Activated CD8-positive, alpha-beta memory T cell treated with anti-CD3 and anti-CD28 coated beads for 36 hours (primary cell): ENCODE measurements around the gene OPCML. TPM values are rescaled to one million over a fixed set of nuclear protein-coding genes. Genes with fewer than 3 reads are reported as not detected.

ENCODE experiments used
- CTCF ChIA-PET: fragments of 350-600 bp; sonication (Branson Sonifier 250); formaldehyde crosslinking; loops from one replicate; lab custom pipeline; 2021; ENCODE audit warnings: antibody characterized with exemption; lab: Charles Lee
- POLR2A ChIA-PET: fragments of 350-600 bp; sonication (Branson Sonifier 250); formaldehyde crosslinking; loops from one replicate; lab custom pipeline; 2021; ENCODE audit warnings: antibody characterized with exemption; lab: Charles Lee
- total RNA-seq, 2 experiments: library from RNA; stranded (reverse); gene quantifications; one replicate each; pipeline ENCODE4 v1.2.3, GENCODE V29; 2021

Gene OPCML
- total RNA-seq, 2 experiments from 2014 or later = not detected

DNA sequence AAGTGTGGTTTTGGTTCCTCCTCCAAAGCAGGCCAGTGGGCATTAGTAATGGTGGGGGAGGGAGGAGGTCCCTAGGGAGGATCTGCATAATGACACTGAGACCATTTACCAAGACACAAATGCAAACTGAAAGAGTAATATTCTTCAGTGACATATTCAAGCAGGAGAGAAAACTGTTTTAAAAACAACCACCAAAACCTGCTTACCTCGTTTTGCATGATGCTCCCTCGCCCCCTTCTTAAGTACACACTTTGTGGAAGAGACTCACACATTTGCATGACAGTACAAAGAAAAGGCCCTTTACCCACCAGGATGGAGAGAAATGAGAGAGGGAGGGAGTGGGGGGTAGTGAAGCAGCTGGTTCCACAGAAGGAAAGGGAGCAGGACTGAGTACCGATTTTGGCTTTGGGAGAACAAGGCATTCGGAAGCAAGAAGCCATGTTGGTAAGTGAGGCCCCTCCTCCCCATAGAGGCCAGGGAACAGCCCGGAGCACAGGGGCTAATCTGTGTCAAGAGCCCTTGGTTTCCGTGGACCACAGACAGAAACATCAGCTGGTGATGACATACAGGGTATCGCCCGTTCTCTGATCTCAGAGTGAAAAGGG lies 13.0 kb upstream of the OPCML start:
- CTCF ChIA-PET = no interaction called here

DNA sequence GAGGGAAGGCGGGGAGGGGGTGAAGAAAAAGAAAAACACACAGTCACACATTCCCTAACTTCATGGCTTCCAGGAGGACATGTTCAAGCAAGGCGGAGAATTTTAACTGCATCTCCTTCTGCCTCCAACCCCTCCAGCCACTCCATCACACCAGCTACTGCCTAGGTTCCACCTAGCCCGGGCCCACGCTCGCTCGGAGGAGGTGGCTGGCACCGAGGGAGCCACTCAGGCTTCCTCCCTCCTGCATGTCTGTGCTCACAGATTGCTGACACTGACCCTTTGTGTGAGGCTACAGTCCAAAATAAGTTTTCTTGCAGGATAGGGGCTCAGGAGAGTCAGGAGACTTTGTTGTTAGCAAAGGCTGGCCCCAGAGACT lies 9.4 kb upstream of the OPCML start:
- POLR2A ChIA-PET = no interaction called here
- CTCF ChIA-PET = no interaction called here

More for the DNA sequence above, 13.0 kb upstream of the OPCML start:
- POLR2A ChIA-PET = no interaction called here

DNA sequence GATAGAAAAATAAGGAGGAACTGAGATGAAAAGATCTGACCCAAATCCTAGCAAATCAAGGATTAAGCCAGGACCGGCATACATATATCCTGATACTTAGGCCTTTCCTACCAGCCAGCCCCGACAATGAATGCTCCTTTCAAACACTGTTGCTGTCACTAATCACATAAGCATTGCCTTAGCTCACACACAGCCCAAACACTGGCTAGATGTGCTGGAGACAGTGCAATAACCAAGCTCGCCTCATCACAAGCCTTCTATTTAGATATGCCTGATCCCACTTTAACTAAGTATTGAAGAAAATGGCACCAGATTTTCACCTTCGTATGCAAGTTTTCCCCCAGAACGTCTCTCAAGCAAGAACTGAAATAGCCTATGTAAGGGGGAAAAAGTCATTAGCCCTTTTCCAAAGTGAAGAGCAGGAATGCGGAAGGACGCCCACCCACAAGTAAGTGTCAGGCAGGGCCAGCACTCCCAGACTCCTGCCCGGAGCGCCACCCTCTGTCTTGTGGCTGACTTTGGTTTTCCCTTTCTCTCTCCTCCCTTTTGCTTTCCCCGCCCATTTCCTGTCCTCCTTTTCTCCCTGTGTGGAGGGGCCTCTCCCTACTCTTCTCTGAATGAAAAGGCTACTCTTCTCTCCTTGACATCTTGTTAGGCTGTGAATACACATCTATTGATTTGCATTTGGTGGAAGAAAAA lies 8.9 kb upstream of the OPCML start:
- CTCF ChIA-PET = no interaction called here
- POLR2A ChIA-PET = no interaction called here

DNA sequence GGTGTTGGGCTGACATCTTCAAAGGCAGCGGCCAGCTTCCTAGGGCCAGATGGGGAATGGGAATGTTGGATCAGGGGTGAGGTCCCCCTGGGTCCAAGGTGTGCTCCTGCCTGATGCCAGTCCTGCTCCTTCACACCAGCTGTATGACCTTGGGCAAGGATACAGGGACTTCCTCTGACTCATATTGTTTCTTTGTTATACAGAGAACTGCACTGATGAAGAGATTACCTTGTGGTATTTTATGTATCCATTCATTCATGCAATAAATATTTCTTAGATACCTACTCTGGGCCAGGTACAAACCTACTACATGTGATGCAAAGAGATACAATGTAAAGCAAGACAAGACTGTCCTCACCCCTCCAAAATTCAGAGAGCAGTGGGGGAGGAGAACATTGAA lies 3.9 kb upstream of the OPCML start:
- ChIA-PET POLR2A (no interaction called here), CTCF (no interaction called here)

DNA sequence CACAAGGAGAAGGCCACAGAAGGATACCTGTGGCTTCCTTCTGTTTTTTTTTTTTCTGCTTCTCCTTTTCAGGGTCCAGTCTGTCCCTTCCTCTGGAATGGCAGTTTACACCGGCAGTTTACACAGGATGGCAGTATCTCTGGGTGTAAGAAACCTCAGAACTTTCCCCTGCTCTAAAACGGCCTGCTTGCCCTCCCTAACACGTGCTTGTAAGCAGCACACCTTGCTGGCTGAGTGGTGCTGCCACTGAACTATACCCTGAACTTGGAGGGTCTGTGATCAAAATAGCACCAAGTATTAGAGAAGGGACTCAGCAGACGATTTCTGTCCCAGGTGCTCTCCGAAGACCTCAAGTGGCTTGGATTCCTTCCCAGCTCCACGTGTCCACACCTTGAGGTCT lies 904 bp upstream of the OPCML start:
- CTCF ChIA-PET = no interaction called here
- POLR2A ChIA-PET = no interaction called here

DNA sequence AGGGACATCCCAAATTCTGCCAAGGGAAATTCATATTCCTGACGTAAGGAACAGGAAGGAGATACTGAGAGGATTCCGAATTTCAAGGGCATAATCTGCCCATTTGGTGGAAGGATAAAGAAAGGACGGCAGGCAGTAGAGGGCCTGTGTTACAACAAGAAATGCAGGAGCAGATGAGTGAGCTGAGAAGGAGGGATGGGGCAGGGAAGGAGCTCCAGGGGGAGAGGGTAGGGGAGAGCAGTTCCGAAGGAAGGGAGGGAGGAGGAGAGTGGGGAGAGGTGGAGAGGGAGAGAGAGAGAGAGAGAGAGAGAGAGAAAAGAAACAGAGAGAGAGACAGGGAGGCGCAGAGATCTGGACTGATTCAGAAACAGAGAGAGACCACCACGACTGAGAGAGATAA lies 843 bp downstream of the OPCML start:
- ChIA-PET POLR2A (no interaction called here), CTCF (no interaction called here)

DNA sequence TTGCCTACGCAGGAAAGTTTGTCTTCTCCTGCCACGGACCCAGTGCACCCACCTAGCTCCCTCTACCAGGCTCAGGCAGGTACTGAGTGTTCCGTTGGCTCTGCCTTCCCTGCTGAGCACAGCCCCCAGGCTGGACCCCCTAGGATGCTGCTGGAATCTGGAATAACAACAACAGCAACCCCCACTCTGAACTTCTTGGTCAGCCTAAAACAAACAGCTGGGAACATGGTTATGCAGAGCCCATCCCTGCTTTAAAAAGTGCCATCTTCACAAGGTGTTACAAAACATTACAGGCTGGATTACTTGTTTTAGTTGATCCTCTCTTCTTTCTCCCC lies 1.8 kb downstream of the OPCML start:
- ChIA-PET POLR2A (no interaction called here), CTCF (no interaction called here)

DNA sequence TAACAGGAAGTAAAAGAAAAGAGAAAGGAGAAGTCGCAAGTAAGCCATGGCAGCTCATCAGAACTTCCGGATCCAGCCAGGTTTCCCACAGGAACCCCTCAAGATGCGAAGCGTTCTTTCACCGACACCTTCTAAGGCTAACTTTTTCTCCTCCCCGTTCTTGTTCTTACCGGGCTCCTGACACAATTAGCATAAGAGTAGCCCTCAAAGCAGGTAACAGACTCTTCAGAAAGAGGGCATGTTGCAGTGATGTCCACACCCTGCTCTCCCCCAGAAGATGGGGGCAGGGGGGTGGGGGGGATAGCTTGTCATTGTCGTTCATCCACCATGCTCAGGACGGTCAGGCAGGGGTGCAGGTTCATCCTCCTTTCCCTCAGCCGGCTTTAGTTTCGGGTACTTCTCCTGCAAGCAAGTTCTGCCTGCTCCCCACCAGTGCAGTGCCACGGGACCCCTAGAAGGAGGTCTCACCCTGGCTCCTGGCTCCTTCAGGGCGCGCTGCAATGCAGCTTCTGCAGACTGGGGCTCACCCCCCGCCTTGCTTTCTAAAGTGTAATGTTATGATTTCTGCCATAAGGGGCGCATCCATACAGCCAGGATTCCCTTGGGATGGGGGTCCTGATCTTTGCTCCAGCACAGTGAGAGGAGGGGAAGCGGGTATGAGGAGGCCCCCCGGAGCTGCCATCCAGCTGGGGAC lies 2.3 kb downstream of the OPCML start:
- CTCF ChIA-PET = no interaction called here
- POLR2A ChIA-PET = no interaction called here

DNA sequence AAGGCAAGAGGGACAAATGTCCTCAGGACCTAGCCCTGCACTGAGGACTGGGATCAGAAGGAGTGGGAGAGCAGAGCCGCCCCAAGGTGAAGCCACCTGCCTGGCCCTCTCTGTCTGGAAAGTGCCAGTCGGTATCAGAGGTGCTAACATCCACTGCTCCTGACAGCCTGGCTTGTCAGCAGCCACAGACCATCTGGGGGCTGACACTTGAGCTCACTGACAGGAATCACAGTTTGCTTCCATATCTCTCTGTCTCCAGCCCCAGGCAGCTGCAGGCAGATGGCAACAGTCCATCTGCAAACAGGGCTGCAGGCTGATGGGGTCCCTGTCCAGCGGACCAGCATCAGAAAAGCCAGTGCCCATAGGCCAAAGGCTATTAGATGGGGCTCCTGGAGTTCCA lies 5.5 kb downstream of the OPCML start:
- POLR2A ChIA-PET = no interaction called here
- CTCF ChIA-PET = no interaction called here

DNA sequence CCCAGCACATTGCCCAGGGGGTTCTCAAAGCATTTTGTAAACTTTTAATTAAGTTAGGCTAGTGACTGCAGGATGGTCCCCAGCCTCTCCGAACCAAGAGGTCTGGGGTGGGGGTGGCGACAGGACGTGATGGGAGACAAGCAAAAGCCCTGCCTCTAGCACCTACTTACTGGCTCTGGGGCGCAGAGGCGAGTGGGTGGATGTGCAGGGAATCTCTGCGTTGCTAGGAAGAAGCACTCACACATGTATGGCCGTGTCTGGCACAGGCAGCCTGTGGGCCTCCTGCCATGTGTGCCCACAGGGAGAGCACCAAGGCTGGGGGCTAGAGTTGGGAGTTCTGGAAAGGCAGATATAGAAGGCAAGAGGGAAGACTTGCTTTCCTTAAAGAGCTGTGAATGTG lies 6.3 kb downstream of the OPCML start:
- CTCF ChIA-PET = no interaction called here

DNA sequence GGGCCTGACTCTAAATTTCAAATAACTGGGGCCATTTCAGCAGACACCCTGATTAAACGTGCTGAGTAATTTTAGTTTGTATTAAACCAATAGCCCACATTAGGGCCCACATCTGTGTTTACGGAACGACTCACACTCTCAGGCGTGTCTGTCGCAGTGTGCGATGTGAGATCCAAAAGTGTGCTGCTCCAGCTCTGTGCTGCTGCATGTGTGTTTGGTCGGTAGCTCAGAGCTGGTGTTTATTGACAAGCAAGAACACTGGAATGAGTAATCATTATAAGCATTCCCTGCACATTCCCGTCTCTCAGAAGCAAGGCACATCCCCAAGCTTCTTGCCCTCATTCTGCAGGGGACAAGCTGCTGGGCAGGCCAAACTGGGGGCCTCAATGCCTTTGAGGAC lies 7.8 kb downstream of the OPCML start:
- CTCF ChIA-PET = no interaction called here
- POLR2A ChIA-PET = no interaction called here

More for the DNA sequence above, 6.3 kb downstream of the OPCML start:
- POLR2A ChIA-PET = no interaction called here

DNA sequence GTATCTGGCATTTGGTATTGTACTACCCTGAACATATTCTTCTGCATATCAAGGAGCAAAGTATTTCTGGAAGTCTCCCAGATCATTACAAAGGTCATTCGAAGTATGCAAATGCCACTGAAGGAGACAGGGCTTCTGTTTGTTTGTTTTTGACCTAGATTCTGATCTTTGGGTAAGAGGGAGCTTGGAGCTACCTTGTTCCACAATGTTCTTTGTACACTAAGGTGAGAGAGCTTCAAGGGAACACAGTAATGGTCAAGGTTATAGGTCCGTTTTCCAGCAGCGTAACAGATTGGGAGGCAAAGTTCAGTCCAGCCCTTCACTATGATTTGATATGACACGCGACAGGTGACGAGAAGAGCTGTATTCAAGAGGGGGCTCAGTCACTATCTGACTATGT lies 10.0 kb downstream of the OPCML start:
- CTCF ChIA-PET = no interaction called here
- POLR2A ChIA-PET = no interaction called here

DNA sequence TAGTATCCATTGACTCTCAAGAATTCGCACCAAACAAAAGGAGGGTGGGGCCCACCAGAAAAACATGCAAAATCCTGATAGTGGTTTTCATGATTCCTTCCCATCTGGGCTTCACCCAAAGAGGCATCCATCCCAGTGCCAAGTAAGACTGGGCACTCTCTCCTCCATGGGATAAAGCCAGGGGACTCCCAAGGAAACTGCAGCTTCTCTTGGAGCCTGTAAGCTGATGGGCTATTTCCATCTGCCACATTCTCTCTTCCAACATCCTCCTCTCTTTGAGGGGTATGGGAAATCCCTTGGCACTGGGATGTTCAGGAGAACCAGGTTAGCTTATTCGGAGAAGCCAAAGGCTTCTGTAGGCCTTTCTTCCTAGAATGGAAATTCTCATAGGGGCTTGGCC lies 10.8 kb downstream of the OPCML start:
- POLR2A ChIA-PET = no interaction called here
- CTCF ChIA-PET = no interaction called here

DNA sequence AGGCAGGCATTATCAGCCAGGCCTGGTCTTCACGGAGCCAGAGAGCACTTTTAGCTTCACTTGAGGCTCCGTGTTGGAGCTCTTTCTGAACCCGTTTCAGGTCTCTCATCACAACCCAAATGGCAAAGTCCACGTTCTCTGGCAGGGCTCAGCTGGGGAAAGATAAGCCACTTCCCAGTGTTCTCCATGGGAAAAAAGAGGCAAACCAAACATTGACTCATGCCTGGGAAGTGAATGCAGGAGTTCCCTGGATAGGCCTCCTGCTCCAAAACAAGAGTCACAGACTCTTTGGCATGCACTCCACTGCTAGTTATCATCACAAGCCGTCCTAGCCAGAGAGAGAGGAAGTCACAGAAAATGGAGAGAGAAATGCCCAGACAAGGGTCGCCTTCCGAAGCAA lies 11.6 kb downstream of the OPCML start:
- CTCF ChIA-PET = no interaction called here
- POLR2A ChIA-PET = no interaction called here

DNA sequence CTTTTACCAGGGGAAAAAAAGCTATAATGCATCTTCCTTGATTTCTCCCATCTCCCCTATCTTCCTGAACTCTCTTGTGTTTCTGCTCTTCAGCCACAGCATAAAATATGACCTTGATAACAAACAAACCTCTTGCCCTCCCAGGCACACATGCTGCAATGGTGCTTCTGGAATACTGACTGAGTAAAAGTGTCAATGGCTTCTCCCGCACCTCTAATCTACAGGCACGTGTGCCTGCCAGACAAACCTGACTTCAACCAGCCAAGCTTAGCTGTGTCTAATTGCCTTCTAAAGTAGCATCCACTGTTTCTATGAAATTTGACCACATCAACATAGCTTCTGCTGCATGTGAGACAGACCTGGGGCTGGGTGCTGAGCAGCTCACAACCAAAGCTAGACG lies 12.7 kb downstream of the OPCML start:
- CTCF ChIA-PET = no interaction called here
- POLR2A ChIA-PET = no interaction called here

DNA sequence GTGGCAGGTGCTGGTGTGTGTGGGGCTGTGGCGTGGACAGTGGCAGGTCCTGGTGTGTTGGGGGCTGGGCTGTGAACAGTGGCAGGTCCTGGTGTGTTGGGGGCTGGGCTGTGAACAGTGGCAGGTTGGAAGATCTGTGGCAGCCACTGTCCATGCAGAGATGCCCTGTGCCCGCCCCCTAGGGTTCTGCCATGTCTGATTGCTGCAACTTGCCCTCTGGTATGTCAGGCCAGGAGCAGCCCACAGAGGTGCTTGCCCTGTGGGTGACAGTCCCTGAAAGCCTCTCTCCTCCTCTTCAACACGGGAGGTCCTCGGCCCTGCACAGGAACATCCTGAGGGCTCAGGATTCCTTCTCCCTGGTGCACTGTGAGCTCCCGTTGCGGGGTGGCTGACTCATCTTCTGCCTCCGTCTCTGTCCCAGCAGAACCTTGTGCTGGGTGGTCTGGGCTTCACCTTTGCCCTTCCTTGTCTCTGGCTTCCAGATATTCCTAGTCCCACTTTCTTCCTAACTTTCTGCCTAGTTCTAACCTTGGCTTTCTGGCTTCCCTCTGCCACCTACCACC lies 13.5 kb downstream of the OPCML start:
- CTCF ChIA-PET = no interaction called here
- POLR2A ChIA-PET = no interaction called here

DNA sequence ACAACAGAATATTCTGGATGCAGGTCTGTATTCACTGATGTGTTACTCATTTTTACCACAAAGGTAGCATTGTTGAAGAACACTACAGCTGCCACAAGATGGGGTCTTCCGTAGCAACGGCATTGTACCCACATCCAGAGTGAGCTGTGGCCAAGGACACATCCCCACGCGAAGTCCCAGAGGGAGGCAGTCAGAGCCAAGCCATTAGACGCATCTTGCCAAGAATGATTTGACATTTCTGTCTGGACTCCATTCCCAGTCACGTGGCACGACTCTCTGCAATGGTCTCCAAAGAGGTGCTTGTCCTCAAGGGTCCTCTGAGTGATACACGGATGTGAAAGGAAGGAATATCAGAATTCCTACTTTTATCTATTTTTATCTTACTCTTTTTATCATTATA lies 15.5 kb downstream of the OPCML start:
- CTCF ChIA-PET = no interaction called here

DNA sequence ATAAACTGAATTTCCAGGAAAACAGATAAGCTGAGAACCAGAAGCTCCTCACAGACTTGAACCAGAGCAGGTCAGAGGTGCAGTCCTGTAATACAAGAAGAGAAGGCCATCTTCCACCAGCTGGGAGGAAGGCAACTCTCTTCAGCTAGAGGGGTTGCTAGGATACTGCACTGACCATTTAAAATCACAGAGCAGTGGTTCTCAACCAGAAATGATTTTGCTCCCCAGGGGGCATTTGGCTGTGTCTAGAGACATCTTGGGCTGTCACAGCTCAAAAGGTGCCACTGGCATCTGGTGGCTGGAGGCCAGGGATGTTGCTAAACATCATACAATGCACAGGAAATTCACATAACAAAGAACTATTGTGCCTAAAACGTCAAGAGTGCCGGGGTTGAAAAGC lies 17.2 kb downstream of the OPCML start:
- CTCF ChIA-PET = no interaction called here
- POLR2A ChIA-PET = no interaction called here

More for the DNA sequence above, 15.5 kb downstream of the OPCML start:
- POLR2A ChIA-PET = no interaction called here

DNA sequence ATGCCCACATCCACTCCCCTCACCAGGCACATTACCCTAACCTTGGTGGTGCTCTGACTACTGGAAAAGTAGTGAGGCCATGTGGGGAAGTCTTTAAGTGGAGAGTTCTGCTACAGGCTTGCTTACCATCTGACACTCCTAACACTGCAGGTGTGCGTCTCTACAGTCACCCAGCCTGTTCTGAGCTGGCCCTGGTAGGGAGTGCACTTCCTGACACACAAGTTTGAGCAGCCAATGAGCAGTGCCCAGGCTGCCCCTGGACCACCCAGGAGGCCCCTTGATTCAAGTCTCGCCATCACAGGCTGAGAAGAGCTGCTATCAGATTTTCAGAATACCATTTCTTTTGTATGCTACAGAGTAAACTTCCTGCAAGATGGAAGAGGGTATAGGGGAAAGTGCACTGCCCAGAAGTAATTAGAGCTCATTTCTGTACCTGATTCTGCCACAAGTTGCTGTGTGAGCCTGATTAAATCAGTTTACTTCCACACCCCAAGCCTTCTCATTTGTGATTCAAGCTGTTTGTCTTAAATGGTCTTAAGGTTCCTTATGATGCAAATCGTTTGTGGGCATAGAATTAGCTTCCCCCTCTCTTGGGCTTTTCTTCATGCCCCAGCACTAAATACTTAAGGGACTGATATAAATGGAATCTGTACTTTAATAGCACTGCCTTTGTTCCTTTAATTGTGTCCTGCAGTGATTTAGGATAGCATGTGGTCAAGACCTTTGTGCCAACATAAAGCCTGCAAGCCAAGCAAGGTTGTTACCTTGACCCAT lies 22.2 kb downstream of the OPCML start:
- POLR2A ChIA-PET = no interaction called here
- CTCF ChIA-PET = no interaction called here

DNA sequence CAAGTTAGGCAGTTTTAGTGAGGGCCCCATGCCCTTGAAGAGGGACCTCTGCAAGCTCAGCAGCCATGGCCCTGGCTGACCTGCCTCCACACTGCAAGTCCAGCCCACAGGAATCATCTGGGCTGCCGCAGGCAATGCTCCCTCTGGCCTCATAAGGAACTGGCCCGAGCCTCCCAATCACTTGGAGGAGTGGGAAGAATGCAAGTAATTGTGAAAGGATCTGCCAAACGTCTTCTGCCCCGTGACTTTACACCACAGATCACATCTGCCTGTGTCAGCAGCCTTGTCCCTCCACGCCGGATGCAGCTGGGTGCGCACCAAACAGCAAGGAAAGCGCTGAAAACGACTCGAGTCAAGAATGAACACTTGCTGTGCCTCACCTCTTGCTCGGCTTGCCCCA lies 23.8 kb downstream of the OPCML start:
- ChIA-PET POLR2A (no interaction called here), CTCF (no interaction called here)
